ENCODE data around the gene VN1R5. TPM values are rescaled to one million over a fixed set of nuclear protein-coding genes. Genes with fewer than 3 reads are reported as not detected.
"Not testable (repeated sequence)": the region's sequence is repeated elsewhere in the genome, so short reads cannot be mapped to it uniquely, and the experiment has no call there.

VN1R5 gene
- total RNA-seq, 1 experiment from 2014 or later, result not detected

DNA sequence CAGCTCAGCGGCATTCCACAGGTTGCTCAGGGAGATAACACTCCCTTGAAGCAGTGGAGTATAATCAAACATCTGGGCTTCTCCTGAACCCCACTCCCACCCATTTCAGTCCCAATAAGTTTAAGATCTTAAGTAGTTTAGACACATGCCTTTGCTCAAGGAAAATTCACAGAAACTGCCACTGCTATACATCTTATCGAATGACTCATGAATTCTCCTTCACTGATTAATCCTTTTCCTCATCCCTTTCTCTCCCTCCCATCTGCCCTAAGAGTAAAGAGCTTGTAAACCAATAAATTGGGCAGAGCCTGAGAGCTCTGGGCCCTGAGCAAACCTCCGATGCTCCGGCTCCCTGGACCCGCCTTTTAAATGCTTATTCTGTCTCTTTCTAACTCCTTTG, 10.2 kb downstream of the VN1R5 start:
- in situ Hi-C loops (cut with HindIII; ENCODE audit: low pct_unique_long_range_greater_than_20kb, low sequenced_read_pairs), result no loop called here
- no peak for DNase-seq (ENCODE audit: low read depth, low spot score)

DNA sequence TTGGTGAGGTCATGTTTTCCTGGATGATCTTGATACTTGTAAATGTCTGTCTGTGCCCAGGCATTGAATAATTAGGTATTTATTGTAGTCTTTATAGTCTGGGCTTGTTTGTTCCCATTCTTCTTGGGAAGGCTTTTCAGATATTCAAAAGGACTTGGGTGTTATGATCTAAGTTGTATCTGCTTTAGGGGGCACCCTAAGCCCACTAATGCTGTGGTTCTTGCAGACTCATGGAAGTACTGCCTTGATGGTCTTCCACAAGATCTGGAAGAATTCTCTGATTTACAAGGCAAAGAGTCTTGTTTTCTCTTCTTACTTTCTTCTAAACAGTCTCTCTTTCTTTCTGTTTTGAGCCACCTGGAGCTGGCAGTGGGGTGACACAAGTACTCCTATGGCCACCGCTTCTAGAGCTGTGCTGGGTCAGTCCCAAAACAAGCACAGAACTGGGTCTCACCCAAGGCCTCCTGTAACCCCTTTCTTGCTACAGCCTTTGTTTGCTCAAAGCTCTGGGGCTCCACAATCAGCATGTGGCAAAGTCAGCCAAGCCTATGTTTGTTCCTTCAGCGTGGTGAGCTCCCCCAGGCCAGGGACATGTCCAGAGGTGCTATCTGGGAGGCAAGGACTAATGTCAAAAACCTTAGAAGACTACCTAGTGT, 12.6 kb downstream of the VN1R5 start:
- DNase-seq (ENCODE audit: low read depth, low spot score), result no peak
- in situ Hi-C loops (cut with HindIII; ENCODE audit: low pct_unique_long_range_greater_than_20kb, low sequenced_read_pairs), result no loop called here

GRCh38 chr1:247269133-247269532, 13.3 kb downstream of the VN1R5 start:
- in situ Hi-C loops (cut with HindIII; ENCODE audit: low pct_unique_long_range_greater_than_20kb, low sequenced_read_pairs), result no loop called here
- no peak for DNase-seq (ENCODE audit: low read depth, low spot score)

DNA sequence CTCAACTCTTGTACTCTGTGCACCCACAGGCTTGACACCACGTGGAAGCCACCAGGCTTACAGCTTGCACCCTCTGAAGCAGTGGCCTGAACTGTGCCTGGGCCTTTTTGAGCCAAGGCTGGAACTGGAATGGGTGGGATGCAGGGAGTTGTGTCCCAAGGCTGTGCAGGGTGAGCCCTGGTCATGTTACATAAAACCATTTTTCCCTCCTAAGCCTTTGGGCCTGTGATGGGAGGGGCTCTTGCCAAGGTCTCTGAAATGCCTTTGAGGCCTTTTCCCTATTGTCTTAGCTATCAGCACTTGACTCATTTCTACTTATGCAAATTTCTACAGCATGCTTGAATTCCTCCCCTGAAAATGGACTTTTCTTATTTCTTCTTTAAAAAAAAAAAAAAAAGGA, 14.1 kb downstream of the VN1R5 start:
- in situ Hi-C loops (cut with HindIII; ENCODE audit: low pct_unique_long_range_greater_than_20kb, low sequenced_read_pairs), result no loop called here
- no peak for DNase-seq (ENCODE audit: low read depth, low spot score)

DNA sequence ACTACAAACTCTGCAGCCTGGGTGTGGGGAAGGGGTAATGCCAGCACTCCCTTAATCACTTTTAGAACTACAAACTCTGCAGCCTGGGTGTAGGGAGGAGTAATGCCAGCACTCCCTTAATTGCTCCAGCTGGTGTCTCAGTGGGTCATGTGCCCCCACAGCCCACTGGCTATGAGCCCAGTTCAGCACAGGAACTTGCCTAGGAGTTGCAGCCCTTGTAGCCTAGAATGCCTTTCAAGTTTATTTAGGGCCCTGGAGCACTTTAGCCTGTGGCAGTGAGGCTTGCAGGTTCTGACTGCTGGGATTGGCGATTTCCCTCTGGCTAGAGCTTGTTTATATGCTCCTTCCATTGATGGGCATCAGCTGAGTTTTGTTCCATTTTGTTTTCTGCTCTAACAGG, 17.1 kb downstream of the VN1R5 start:
- DNase-seq (ENCODE audit: low read depth, low spot score), result no peak
- in situ Hi-C loops (cut with HindIII; ENCODE audit: low pct_unique_long_range_greater_than_20kb, low sequenced_read_pairs), result no loop called here

DNA sequence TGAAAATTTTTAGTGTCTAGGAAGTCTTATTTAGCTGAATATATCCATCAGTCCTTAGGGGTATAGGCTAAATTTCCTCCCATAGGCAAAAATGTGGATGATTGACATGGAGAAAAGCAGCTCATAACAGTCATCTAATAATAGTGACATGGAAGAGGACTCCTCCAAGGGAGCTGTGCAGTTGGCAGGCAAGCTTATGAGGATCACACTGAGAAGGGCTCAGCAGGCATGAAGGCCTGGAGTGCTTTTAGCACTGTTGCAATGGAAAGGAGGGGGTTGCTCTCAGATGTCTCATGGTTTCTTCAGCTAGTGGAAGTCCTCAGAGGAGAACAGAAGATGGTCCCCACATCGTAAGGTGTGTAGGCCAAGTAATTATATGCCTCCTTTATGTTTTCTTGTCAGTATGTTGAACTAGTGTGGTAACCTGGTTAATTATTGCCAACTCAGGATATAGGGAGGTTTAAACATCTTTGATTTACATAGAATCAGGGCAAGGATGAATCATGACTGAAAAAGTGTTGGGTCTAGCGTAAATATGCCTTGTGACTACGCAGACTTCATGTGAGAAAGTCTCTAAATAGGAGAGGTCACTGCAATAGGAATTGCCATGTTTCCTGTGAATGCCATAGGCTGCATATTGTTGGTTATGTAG, 18.9 kb downstream of the VN1R5 start:
- DNase-seq (ENCODE audit: low read depth, low spot score), result no peak
- in situ Hi-C loops (cut with HindIII; ENCODE audit: low pct_unique_long_range_greater_than_20kb, low sequenced_read_pairs), result no loop called here

- no peak for DNase-seq (ENCODE audit: low read depth, low spot score)
- in situ Hi-C loops (cut with HindIII; ENCODE audit: low pct_unique_long_range_greater_than_20kb, low sequenced_read_pairs), result no loop called here
Measured at GRCh38 chr1:247277191-247277590, 21.3 kb downstream of the VN1R5 start.

- in situ Hi-C loops (cut with HindIII; ENCODE audit: low pct_unique_long_range_greater_than_20kb, low sequenced_read_pairs), result no loop called here
- DNase-seq (ENCODE audit: low read depth, low spot score), result no peak
Measured at GRCh38 chr1:247281001-247281574, 25.2 kb downstream of the VN1R5 start.

GRCh38 chr1:247286134-247286670, 30.3 kb downstream of the VN1R5 start:
- in situ Hi-C loops (cut with HindIII; ENCODE audit: low pct_unique_long_range_greater_than_20kb, low sequenced_read_pairs), result no loop called here
- no peak for DNase-seq (ENCODE audit: low read depth, low spot score)

- in situ Hi-C loops (cut with HindIII; ENCODE audit: low pct_unique_long_range_greater_than_20kb, low sequenced_read_pairs), result no loop called here
- no peak for DNase-seq (ENCODE audit: low read depth, low spot score)
Measured at GRCh38 chr1:247287460-247287859, 31.6 kb downstream of the VN1R5 start.

DNA sequence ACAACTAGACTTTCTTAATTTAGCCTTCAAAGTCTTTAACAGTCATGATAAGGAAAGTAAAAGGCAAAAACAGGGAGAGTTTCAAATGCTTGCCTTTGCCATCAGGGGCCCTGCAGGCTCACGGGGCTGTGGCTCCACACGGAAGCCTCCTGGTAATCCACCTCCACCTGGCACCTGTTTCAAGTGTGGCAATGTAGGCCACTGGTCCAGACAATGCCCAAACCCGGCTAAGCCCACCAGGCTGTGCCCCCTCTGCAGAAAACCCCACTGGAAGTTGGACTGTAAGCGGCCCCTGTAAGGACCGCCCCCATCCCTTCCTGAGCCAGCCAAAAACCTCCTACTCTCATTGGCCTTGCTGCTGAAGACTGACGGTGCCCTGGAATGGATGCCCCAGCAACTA, 32.5 kb downstream of the VN1R5 start:
- DNase-seq (ENCODE audit: low read depth, low spot score), result no peak

DNA sequence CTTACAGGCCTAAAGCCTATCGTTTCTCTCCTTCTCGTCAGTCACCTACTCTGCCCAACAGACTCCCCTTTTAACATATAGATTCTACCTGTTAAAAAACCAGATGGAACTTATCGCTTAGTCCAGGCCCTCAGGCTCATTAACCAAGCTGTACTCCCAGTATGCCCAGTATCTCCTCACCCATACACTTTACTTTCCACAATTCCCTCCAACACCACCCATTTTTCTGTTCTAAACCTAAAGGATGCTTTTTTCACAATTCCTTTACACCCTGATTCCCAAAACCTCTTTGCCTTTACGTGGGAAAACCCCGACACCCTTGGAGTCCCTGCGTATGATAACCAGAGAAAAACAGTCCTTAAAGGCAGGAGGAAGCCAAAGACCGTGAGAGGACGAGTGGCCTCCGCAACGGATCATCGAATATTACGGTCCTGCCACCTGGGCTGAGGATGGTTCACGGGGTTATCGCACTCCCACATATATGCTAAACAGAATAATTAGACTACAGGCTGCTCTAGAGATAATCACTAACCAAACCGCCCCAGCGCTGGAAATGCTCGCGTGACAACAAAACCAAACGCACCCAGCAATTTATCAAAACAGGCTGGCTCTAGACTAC, 33.5 kb downstream of the VN1R5 start:
- in situ Hi-C loops (cut with HindIII; ENCODE audit: low pct_unique_long_range_greater_than_20kb, low sequenced_read_pairs); DNase-seq (ENCODE audit: low read depth, low spot score): not testable (repeated sequence)

More for the DNA sequence above, 32.5 kb downstream of the VN1R5 start:
- in situ Hi-C loops (cut with HindIII; ENCODE audit: low pct_unique_long_range_greater_than_20kb, low sequenced_read_pairs), result no loop called here

DNA sequence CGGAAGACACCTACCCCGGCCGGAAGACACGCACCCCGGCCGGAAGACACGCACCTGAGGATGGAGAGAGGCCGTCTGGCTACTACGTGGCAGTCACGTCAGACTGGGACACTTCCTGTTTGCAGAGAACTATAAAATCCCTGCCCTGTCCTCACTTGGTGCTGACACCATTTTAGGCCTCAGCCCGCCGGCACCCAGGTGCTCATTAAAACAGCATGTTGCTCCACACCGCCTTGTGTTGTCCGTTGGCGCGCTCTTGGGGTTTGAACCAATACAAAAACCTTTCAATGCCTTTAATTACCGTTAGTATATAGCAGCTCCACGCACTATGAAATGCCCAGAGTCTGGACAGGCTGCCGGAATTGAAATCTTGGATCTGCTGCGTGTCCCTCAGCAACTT, 34.7 kb downstream of the VN1R5 start:
- in situ Hi-C loops (cut with HindIII; ENCODE audit: low pct_unique_long_range_greater_than_20kb, low sequenced_read_pairs), result no loop called here
- no peak for DNase-seq (ENCODE audit: low read depth, low spot score)

DNA sequence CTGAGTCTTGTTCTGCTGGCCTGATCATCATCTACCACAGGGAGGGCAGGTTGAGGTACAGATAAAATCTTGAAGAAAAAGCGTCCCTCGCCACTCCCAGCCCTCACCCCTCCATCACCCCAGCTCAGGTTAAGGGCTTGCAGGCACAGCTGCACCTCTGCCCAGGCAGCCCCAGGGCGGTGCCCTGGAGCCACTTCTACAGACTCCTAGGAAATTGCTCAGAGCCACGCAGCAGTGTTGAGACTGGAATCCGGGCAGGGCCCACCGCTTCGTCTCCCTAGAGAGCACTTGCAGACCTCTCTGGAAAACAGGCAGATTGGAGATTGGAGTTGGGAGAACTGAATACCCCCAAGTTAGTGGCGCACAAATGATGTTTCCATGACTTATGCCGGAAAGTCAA, 35.3 kb downstream of the VN1R5 start:
- in situ Hi-C loops (cut with HindIII; ENCODE audit: low pct_unique_long_range_greater_than_20kb, low sequenced_read_pairs), result no loop called here
- DNase-seq (ENCODE audit: low read depth, low spot score), result no peak

- DNase-seq (ENCODE audit: low read depth, low spot score), result no peak
- in situ Hi-C loops (cut with HindIII; ENCODE audit: low pct_unique_long_range_greater_than_20kb, low sequenced_read_pairs), result no loop called here
Measured at GRCh38 chr1:247291833-247292561, 36.1 kb downstream of the VN1R5 start.

DNA sequence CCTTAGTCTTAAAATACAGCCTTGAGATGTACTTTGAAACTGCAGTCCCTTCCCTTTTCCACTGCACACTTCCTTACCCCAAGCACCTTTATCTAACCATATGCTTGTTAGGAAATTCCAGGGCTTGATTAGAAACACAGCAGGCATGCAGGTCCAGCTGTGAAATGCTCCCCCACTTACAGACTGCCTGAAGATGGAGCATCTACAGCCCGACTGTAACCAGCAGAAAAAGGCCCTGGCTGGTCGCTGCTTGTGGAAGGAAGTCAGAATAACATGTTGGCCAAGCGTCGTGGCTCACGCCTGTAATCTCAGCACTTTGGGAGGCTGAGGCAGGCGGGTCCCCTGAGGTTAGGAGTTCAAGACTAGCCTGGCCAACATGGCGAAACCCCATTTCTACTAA, 37.2 kb downstream of the VN1R5 start:
- in situ Hi-C loops (cut with HindIII; ENCODE audit: low pct_unique_long_range_greater_than_20kb, low sequenced_read_pairs), result no loop called here
- DNase-seq (ENCODE audit: low read depth, low spot score), result no peak

DNA sequence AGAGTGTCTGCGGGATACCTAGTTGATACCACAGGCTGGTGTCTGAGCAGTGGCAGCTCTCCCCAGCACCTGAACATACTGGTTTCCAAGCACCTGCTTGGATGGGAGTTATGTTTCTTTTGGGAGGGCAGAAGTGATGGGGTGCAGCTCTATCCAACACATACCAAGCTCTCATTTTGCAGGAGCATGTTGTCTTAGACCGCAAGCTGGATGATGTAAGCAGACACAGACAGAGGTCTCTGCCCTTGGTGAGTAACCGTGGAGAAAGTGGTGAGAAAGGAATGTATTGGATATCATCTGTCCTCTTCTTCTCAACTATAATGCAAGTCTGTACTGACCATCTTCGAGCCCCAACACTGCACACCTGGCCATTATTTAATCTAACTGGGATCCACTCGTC, 38.4 kb downstream of the VN1R5 start:
- DNase-seq (ENCODE audit: low read depth, low spot score), result no peak
- in situ Hi-C loops (cut with HindIII; ENCODE audit: low pct_unique_long_range_greater_than_20kb, low sequenced_read_pairs), result no loop called here

GRCh38 chr1:247295274-247295684, 39.4 kb downstream of the VN1R5 start:
- in situ Hi-C loops (cut with HindIII; ENCODE audit: low pct_unique_long_range_greater_than_20kb, low sequenced_read_pairs), result no loop called here
- no peak for DNase-seq (ENCODE audit: low read depth, low spot score)
